Measurements from ENCODE around the gene CDH4.

The CDH4 gene

GRCh38 chr20:61482056-61482887 lies 230.2 kb downstream of the CDH4 start:
- TF ChIP-seq CTCF (IDR thresholded peaks at IDR 0.05; ENCODE audit: low read length, missing control alignments) = no peak
- DNase-seq (ENCODE audit: low read depth) = no peak
- no peak overlapping the region for H3K4me3 ChIP-seq (replicated peaks; ENCODE audit: low read depth, low read length)

- H3K4me3 ChIP-seq (replicated peaks; ENCODE audit: low read depth, low read length) = no peak overlapping the region
- no peak for TF ChIP-seq CTCF (IDR thresholded peaks at IDR 0.05; ENCODE audit: low read length, missing control alignments)
- no peak for DNase-seq (ENCODE audit: low read depth)
These were observed 230.8 kb downstream of the CDH4 start for GRCh38 chr20:61482901-61483300.

GRCh38 chr20:61483336-61484067 lies 231.4 kb downstream of the CDH4 start:
- TF ChIP-seq CTCF (IDR thresholded peaks at IDR 0.05; ENCODE audit: low read length, missing control alignments) = no peak
- H3K4me3 ChIP-seq (replicated peaks; ENCODE audit: low read depth, low read length) = no peak overlapping the region
- no peak for DNase-seq (ENCODE audit: low read depth)

- no peak for DNase-seq (ENCODE audit: low read depth)
- no peak for TF ChIP-seq CTCF (IDR thresholded peaks at IDR 0.05; ENCODE audit: low read length, missing control alignments)
- no peak overlapping the region for H3K4me3 ChIP-seq (replicated peaks; ENCODE audit: low read depth, low read length)
These were observed 234.1 kb downstream of the CDH4 start for GRCh38 chr20:61486198-61486597.

GRCh38 chr20:61487346-61487996 lies 235.4 kb downstream of the CDH4 start:
- TF ChIP-seq CTCF (IDR thresholded peaks at IDR 0.05; ENCODE audit: low read length, missing control alignments) = no peak
- no peak for DNase-seq (ENCODE audit: low read depth)
- no peak overlapping the region for H3K4me3 ChIP-seq (replicated peaks; ENCODE audit: low read depth, low read length)

- DNase-seq (ENCODE audit: low read depth) = no peak
- TF ChIP-seq CTCF (IDR thresholded peaks at IDR 0.05; ENCODE audit: low read length, missing control alignments) = no peak
- H3K4me3 ChIP-seq (replicated peaks; ENCODE audit: low read depth, low read length) = no peak overlapping the region
These were observed 235.9 kb downstream of the CDH4 start for GRCh38 chr20:61487997-61488371.
